Stimulated activated CD8-positive, alpha-beta memory T cell treated with anti-CD3 and anti-CD28 coated beads, Interleukin-7, amount 100 ng/mL, for 24 hours (primary cell): ENCODE results near the gene EEIG1.

ENCODE experiments used
- DNase-seq: peaks from one replicate; pipeline ENCODE4 v3.0.0-alpha.2; 2020; ENCODE audit warnings: low read depth

The EEIG1 gene

GRCh38 chr9:127959841-127960409 is 20.9 kb downstream of the EEIG1 start:
- no peak for DNase-seq

DNA sequence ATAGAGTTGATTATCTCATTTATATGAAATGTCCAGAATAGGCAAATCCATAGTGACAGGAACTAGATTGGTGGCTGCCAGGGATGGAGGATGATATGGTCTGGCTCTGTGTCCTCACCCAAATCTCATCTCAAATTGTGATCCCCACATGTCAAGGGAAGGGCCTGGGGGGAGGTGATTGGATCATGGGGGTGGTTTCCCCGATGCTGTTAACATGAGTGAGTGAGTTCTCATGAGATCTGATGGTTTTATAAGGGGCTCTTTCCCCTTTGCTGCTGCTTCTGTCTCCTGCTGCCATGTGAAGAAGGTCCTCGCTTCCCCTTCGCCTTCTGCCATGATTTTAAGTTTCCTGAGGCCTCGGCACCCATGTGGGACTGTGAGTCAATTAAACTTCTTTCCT is 21.4 kb downstream of the EEIG1 start:
- no peak for DNase-seq

DNA sequence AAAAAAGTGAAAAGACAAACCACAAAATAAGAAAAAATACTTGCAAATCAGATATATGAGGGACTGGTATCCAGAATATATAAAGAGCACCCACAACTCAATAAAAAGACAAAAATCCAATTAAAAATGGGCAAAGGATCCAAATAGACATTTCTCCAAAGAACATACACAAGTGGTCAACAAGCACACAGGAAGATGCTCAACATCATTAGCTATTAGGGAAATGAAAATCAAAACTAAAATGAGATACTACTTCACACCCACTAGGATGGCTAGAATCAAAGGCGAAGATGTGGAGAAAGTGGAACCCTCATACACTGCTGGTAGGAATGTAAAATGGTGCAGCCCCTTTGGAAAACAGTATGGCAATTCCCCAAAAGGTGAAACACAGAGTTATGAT is 22.1 kb downstream of the EEIG1 start:
- DNase-seq = no peak

GRCh38 chr9:127955294-127956015 is 25.3 kb downstream of the EEIG1 start:
- DNase-seq = peak; percentile 58

GRCh38 chr9:127954831-127955293 is 25.9 kb downstream of the EEIG1 start:
- DNase-seq = no peak

DNA sequence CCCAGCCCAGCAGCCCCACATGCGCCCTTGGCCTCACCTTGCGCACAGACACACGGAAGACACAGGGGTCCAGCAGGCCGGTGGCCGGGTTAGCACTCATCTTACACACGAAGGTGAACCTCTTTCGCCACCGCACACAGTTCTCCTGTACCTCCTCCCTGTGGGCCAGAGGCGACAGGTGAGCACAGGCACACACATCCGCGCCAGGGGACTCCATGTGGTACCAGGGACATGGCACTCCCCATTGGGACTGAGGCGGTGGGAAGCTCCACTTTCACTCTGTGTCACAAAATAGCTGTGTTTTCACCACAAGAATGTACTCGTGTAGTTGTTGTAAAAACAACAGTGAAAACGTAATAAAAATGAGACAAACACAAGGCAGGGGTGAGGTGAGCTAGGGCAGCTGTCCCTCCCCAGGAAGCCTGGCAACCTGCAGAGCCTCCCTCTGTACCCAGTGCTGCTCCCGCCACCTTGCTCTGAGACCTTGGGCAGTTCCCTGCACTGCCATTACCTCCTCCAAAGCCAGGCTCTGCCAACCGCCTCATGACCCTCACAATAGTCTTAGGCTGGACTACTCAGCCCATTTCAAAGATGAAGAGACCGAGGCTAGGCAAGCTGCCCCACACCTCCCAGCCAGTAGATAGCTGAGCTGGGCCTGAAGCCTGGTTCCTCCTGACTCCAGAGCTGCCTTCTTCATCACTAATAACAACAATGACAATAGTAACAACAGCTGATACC is 26.9 kb downstream of the EEIG1 start:
- DNase-seq = no peak

- no peak for DNase-seq
These were observed 27.6 kb downstream of the EEIG1 start for GRCh38 chr9:127953154-127953553.

- DNase-seq = no peak
These were observed 30.1 kb downstream of the EEIG1 start for GRCh38 chr9:127950513-127951289.

- DNase-seq = no peak
These were observed 30.8 kb downstream of the EEIG1 start for GRCh38 chr9:127949827-127950512.

GRCh38 chr9:127947841-127948710 is 32.7 kb downstream of the EEIG1 start:
- no peak for DNase-seq

DNA sequence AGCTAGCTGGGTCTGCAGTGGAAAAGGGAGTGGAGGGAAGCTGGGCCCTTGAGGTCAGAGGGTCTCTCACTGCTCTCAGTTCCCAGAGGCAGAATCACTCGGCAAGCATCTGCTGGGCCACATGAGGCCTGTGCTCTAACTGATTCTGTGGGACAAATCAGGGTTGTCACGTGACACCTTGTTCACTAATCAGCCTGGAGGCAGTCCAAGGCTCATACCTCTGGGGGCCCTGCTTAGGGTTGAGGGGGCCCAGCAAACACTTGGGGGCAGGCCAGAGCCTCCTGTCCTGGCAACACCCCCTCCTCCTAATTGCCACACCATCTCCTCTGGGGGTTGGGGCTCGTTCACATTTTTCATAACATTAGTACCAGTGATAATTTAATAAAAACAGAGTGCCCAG is 34.1 kb downstream of the EEIG1 start:
- no peak for DNase-seq

DNA sequence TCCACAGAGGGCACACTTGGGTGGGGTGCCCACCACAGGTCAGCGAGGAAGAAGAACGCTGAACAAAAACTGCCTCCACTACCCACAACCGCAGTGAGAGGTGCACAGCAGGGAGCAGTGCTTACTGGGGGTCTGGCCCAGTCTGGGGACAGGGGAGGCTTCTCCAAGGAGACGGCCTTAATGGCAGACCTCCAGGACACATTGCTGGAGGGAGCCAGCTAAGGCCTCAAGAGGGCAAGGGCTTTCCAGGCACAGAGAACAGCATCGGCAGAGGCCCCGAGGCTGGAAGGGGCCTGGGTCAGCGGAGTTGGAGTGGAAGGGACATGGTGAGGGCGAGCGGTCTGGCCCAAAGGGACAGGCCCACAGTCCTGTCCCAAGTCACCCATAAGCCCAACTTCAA is 34.8 kb downstream of the EEIG1 start:
- no peak for DNase-seq

- no peak for DNase-seq
These were observed 35.5 kb downstream of the EEIG1 start for GRCh38 chr9:127945338-127945737.

DNA sequence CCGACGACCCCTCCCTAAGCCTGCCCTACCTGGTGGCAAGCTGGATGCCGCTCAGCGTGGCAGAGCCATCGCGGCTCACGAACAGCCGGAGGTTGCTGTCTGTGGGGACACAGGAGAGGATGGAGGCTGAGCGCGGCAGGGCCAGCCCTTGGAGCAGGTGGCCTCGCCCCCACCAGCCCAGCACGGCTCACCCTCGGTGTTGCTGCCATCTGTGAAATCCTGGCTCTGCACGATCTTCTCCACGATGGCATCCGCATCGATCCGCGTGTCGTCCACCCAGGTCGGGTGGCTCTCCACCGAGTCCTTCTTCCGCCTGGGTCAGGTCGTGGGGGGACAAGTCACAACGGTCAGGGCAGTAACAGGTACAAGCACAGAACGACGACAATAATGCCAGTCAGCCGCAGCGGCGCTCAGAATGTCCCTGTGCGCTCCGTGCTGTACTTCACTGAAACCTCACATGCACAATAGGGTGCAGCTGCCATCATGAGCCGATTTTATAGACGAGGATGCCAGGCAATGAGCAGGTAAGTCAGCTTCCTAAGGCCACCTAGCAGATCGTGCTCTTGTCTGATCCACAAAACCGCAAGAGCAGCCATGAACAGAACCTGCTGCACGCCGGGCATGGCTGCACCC is 36.1 kb downstream of the EEIG1 start:
- no peak for DNase-seq

- peak; percentile 59 for DNase-seq
These were observed 37.1 kb downstream of the EEIG1 start for GRCh38 chr9:127943731-127944144.

DNA sequence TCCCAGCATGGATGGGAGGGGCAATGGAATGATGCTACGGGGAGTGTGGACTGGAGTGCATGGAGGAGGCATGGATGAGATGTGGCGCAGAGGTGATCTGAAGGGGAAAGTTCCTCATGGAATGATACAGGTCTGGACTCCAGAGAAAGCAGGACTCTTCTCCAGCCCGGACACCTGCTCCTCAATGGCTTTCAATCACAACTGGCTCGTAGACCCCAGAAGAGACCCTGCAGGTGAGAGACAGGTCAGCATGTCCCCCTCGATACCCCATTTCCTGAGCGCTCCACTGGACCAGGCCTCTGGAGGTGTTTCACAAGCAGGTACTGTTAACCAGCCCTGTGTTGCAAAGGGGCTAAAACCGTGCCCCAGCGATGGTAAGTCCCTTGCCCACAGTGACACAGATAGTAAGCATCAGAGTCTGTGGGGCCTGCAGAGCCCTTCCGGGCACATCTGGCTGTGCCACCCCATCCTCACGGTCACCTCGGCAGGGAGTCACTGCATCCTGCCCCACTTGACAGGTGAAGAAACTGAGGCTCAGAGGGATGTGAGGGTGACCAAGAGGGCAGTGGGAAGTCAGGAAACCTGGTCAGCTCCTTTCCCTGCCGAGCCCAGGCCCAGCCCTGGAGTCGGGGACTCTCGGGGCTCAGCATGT is 37.7 kb downstream of the EEIG1 start:
- no peak for DNase-seq

- DNase-seq = no peak
These were observed 38.4 kb downstream of the EEIG1 start for GRCh38 chr9:127942216-127943010.

- no peak for DNase-seq
These were observed 38.9 kb downstream of the EEIG1 start for GRCh38 chr9:127941961-127942215.
